NCI-H1092 treated with DMSO at 0.1 percent for 48 hours (cell line): ENCODE data around the gene REXO1.

Experiments
- DNase-seq: peaks from one replicate; lab custom pipeline; 2025; lab: John Stamatoyannopoulos, UW

The REXO1 gene

GRCh38 chr19:1766800-1767352 is 81.4 kb downstream of the REXO1 start:
- no peak for DNase-seq

DNA sequence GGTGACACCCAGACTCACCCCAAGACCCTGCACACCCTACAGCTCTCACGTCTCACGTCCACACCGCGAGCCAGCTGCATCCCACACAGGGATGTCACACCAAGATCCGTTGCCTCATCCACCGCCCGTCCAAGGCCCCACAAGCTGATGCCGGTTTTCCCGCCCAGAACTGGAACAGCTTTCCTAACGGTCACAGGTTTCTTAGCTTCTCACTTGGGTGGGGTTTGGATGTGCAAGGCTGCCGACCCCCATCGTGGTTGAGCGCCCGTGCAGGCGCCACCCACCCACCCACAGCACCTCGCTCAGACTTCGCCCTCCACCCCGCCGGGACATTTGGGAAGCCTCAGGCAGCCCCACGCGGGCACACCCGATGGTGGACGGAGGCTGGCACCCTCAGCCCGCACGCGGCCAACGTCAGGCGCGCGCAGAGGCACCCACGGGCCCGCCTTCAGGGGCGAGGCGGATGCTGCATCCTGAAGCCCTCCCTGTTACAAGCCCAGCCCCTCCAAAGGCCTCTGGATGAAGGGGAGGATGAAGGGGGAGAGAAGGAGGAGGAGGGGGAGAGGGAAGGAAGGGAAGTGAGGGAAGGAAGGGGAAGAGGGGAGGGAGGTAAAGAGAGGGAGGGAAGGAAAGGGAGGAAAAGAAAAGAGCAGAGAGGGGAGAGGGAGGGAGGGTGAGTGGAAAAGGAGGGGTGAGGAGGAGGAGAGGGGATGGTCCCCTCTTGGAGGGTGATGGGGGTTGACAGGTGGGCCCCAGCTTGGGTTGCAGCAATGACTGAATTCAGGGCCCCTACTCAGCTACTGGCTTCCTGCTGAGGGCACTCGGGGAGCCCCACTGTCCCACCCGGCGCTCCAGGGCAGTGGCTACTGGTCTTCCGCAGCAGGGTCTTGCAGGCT is 82.1 kb downstream of the REXO1 start:
- DNase-seq = no peak
